Adipocyte (in vitro differentiated cells): ENCODE measurements around the gene ZFYVE19.
A peak's percentile ranks its signal among the peaks of the same experiment; 100 is the strongest.
"Not testable (repeated sequence)": the region's sequence is repeated elsewhere in the genome, so short reads cannot be mapped to it uniquely, and the experiment has no call there.

ENCODE experiments used
- DNase-seq: peaks from one replicate; pipeline ENCODE4 v3.0.0-alpha.2; 2015; ENCODE audit warnings: low read depth
- H3K27me3 ChIP-seq: replicated peaks from 2 replicates; pipeline ENCODE4 v1.7.0; 2013; ENCODE audit warnings: mild to moderate bottlenecking, low read length, moderate library complexity; ENCODE audit not compliant: control insufficient read depth, insufficient read depth
- H3K36me3 ChIP-seq: 2 replicates; pipeline ENCODE4 v1.7.0; 2013; ENCODE audit warnings: low read length, mild to moderate bottlenecking, moderate library complexity; ENCODE audit not compliant: control insufficient read depth, insufficient read depth, severe bottlenecking
- H3K4me1 ChIP-seq: 2 replicates; pipeline ENCODE4 v1.7.0; 2013; ENCODE audit warnings: mild to moderate bottlenecking, low read length, moderate library complexity; ENCODE audit not compliant: control insufficient read depth, insufficient read depth
- H3K4me3 ChIP-seq: 2 replicates; pipeline ENCODE4 v1.7.0; 2013; ENCODE audit warnings: mild to moderate bottlenecking, low read length, moderate library complexity
- H3K9ac ChIP-seq: 2 replicates; pipeline ENCODE4 v1.7.0; 2013; ENCODE audit warnings: mild to moderate bottlenecking, low read length, moderate library complexity
- H3K9me3 ChIP-seq: 2 replicates; pipeline ENCODE4 v1.7.0; 2013; ENCODE audit warnings: mild to moderate bottlenecking, low read length, moderate library complexity; ENCODE audit not compliant: control insufficient read depth

Gene ZFYVE19

DNA sequence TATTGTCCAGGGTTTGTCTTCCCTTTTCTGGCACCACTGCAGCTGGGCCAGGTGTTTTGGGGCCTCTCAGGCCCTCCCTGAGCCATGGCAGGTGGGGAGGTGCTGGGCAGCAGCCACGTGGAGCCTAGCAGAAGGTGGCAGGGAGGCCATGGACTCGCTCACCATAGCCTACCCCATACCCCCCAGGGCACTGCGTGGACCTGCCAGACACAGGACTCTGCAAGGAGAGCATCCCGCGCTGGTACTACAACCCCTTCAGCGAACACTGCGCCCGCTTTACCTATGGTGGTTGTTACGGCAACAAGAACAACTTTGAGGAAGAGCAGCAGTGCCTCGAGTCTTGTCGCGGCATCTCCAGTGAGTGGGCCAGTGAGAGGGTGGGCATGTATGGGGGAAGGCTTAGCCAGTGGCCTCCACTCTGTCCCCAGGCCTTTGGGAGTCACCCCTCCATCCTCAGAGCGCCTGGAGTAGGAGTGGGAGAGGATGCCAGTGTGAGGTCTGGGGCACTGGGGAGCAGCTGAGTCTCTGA, 48.9 kb downstream of the ZFYVE19 start:
- no peak for DNase-seq
- no peaks in the 10 kb centered on the region for H3K9me3 ChIP-seq

DNA sequence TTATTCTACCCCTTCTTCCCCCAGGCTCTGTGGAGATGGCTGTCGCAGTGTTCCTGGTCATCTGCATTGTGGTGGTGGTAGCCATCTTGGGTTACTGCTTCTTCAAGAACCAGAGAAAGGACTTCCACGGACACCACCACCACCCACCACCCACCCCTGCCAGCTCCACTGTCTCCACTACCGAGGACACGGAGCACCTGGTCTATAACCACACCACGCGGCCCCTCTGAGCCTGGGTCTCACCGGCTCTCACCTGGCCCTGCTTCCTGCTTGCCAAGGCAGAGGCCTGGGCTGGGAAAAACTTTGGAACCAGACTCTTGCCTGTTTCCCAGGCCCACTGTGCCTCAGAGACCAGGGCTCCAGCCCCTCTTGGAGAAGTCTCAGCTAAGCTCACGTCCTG, 49.9 kb downstream of the ZFYVE19 start:
- no peak overlapping the region for H3K9ac ChIP-seq

More for the DNA sequence above, 48.9 kb downstream of the ZFYVE19 start:
- H3K4me3 ChIP-seq: no peak overlapping the region
- peaks cover 35% of the 10 kb centered on the region for H3K27me3 ChIP-seq
- H3K36me3 ChIP-seq: no peaks in the 10 kb centered on the region
- no peaks in the 10 kb centered on the region for H3K4me1 ChIP-seq
- no peak overlapping the region for H3K9ac ChIP-seq

DNA sequence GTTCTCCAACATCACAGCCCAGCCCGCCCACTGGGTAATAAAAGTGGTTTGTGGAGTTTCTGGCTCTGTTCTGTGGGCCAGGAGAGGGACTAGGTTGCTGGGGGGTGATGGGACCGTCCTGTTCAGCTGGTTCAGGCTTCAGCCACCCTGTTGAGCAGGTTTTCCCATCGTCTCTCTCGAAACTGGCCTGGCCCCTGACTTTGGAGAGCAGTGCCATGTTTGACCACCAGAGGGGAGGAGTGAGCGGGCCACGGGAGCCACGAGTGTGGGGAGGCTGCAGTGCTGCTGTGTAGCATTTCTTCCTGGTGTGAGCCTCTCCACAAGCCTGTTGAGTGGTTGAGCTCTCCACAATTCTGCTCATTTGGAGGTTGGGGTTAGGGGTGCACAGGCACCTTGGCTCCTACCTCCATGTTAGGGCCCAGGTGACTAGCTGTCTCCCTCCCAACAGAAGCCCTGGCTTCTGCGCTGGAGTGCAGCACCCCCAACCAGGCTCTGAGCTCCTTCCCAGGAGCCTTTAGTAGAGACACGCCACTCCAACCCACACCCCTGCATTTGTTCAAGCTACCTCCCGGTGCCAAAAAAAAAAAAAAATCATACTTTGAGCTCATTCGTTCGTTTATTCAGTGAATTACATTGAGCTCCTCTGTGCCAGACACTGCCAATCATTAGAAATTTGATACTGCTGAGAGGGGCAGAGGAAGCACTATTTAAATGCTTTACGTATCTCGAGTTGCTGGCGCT, 50.9 kb downstream of the ZFYVE19 start:
- Histone ChIP-seq H3K27me3 (peaks cover 42% of the 10 kb centered on the region), H3K9me3 (no peaks in the 10 kb centered on the region), H3K4me1 (no peaks in the 10 kb centered on the region), H3K4me3 (no peak overlapping the region), H3K36me3 (no peaks in the 10 kb centered on the region), H3K9ac (no peak overlapping the region)
- peak; percentile 84 for DNase-seq

More for the DNA sequence above, 49.9 kb downstream of the ZFYVE19 start:
- Histone ChIP-seq H3K9me3 (no peaks in the 10 kb centered on the region), H3K4me1 (no peaks in the 10 kb centered on the region), H3K4me3 (no peak overlapping the region), H3K27me3 (peaks cover 36% of the 10 kb centered on the region), H3K36me3 (no peaks in the 10 kb centered on the region)
- DNase-seq: no peak

DNA sequence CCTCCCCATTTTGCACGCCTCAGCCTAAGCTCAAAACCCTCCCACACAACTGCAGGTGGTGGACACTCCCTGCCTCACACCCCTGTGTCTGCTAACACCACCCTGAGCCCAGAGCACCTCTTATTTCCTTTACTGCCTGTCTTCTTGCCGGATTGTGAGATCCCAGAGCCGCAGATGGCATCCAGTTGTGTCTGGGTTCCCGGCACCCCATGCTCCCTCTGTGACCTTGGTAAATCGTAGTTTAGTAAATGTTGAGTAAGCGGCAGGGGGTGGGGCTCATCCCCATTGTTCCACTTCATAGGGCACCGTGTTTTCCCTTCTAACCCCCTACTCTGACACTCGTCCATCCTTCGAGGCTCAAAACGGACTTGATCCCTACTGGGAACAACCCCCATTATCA, 51.8 kb downstream of the ZFYVE19 start:
- no peaks in the 10 kb centered on the region for H3K4me1 ChIP-seq
- no peaks in the 10 kb centered on the region for H3K9me3 ChIP-seq
- H3K4me3 ChIP-seq: no peak overlapping the region
- no peaks in the 10 kb centered on the region for H3K36me3 ChIP-seq
- no peak overlapping the region for H3K9ac ChIP-seq
- DNase-seq: no peak
- H3K27me3 ChIP-seq: peaks cover 44% of the 10 kb centered on the region

DNA sequence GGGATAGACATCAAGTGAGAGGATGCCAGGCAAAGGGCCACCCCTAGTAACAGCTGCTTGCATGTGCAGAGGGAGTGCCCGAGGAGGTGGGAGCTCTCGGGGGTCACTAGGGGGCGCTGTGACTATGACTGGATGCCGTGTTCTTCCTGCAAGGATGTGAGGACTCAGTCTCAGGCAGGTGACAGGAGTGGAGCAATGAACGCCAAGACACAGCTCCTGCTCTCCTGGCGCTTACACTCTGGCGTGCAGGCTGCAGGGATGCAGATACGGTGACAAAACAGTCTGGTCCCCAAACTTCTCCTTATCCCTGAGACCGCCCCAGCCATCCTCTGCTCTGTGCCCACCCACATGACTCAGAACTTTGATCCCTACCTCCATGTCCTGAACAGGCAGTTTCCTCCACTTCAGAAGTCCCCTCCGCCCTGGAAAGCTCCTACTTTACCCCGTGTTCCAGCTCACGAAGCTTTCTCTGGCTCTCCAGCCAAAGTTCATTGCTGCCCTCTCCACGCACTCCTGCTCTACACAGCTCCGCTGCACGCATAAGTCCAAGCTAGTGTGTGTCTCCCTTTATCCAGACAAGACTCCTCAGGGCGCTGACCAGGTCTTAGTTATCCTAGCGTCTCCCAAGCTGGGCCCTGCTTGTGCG, 52.4 kb downstream of the ZFYVE19 start:
- Histone ChIP-seq H3K4me3 (no peak overlapping the region), H3K9ac (no peak overlapping the region), H3K4me1 (no peaks in the 10 kb centered on the region), H3K9me3 (no peaks in the 10 kb centered on the region), H3K36me3 (no peaks in the 10 kb centered on the region), H3K27me3 (peaks cover 45% of the 10 kb centered on the region)
- DNase-seq: peak; percentile 74

DNA sequence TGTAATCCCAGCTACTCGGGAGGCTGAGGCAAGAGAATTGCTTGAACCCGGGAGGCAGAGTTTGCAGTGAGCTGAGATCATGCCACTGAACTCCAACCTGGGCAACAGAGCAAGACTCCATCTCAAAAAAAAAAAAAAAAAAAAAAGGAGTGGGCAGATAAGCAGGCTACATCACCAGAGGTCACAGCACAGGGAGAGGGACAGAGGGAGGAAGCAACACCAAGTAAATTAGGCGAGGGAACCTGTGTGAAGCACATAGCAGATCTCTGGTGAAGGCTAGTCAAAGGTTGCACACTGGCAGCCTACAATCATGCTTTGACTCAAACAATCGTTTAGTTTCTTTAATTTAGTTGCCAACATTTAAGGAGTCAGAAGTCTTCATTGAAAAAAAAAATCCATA, 54.3 kb downstream of the ZFYVE19 start:
- H3K27me3 ChIP-seq: peaks cover 40% of the 10 kb centered on the region
- H3K9me3 ChIP-seq, DNase-seq, H3K4me1 ChIP-seq, H3K36me3 ChIP-seq, H3K4me3 ChIP-seq, H3K9ac ChIP-seq: not testable (repeated sequence)

DNA sequence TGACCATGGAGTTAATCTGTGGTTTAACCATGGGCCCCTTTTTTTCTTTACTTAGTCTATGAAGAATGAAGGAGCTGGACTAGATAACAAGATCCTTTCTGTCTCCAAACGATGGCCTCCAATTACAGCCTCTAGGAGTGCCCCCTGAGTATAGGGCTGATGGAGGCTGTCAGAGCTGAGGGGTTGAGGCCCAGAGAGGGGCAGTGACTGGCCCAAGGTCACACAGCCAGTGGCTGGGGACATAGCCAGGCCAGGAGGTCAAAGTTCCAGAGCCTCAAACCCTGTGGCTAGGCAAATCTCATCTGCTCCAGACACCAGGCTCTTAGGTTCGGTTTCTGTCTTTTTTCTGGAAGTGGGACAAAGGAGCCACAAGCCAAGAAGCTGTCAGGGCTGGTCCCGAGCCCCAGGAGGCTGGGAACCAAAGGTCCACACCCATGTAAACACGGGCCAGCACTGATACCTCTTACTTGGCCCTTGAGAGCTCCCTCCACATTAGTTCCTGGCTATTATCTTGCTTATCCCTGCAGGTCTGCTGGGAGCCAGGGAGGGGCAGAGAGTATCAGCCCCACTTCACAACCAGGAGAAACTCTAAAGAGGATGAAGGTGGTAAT, 56.9 kb downstream of the ZFYVE19 start:
- Histone ChIP-seq H3K4me3 (no peak overlapping the region), H3K4me1 (no peaks in the 10 kb centered on the region), H3K9me3 (no peaks in the 10 kb centered on the region), H3K27me3 (peaks cover 31% of the 10 kb centered on the region), H3K9ac (no peak overlapping the region), H3K36me3 (no peaks in the 10 kb centered on the region)
- DNase-seq: no peak
